ENCODE data around the gene ADIG.

DNA sequence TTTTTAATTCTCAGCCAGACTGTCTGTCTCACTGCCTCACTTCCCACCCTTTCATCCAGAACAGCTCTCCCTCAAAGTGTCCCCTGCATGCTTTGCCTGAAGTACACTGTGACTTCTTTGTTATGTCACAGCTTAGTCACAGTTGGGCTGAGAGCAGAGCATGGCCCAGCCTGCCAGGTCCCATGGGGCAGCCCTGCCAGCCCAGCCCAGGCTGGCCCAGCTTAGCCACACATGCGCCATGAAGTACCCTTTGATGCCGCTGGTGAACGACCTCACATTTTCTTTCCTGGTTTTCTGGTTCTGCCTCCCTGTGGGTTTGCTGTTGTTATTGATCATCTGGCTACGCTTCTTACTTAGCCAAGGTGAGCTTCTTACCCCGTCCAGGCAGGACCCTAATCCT, at the start of gene ADIG:
- TF ChIP-seq POLR2A (IDR thresholded peaks at IDR 0.05; ENCODE audit: low read length) (no peak), GATA1 (IDR thresholded peaks at IDR 0.05; ENCODE audit: low read depth, low read length) (no peak)

Measured in erythroblast (primary cell).